ENCODE data around the gene TUBAL3. TPM values are rescaled to one million over a fixed set of nuclear protein-coding genes. Genes with fewer than 3 reads are reported as not detected.

TUBAL3 gene
- total RNA-seq, 1 donor from 2014 or later: 0.11 TPM

- DNase-seq (no peak), ATAC-seq (ENCODE audit: poor library complexity) (no peak)
- intact Hi-C loops (cut with DNase I): no loop called here
Observed at GRCh38 chr10:5360318-5360915, 44.2 kb downstream of the TUBAL3 start.

- intact Hi-C loops (cut with DNase I): no loop called here
- ATAC-seq (ENCODE audit: poor library complexity): no peak
- no peak for DNase-seq
Observed at GRCh38 chr10:5356302-5356763, 48.3 kb downstream of the TUBAL3 start.

GRCh38 chr10:5355594-5356301 lies 48.9 kb downstream of the TUBAL3 start:
- no peak for DNase-seq
- intact Hi-C loops (cut with DNase I): no loop called here
- no peak for ATAC-seq (ENCODE audit: poor library complexity)

- intact Hi-C loops (cut with DNase I): no loop called here
- ATAC-seq (ENCODE audit: poor library complexity) (no peak), DNase-seq (no peak)
Observed at GRCh38 chr10:5354068-5354467, 50.6 kb downstream of the TUBAL3 start.

GRCh38 chr10:5349362-5349761 lies 55.3 kb downstream of the TUBAL3 start:
- DNase-seq (no peak), ATAC-seq (ENCODE audit: poor library complexity) (no peak)
- intact Hi-C loops (cut with DNase I): no loop called here

GRCh38 chr10:5346881-5347280 lies 57.7 kb downstream of the TUBAL3 start:
- intact Hi-C loops (cut with DNase I): no loop called here
- no peak for ATAC-seq (ENCODE audit: poor library complexity)
- DNase-seq: no peak

- ATAC-seq (ENCODE audit: poor library complexity) (no peak), DNase-seq (no peak)
- intact Hi-C loops (cut with DNase I): no loop called here
Observed at GRCh38 chr10:5344746-5345145, 59.9 kb downstream of the TUBAL3 start.

GRCh38 chr10:5343979-5344378 lies 60.6 kb downstream of the TUBAL3 start:
- ATAC-seq (ENCODE audit: poor library complexity) (no peak), DNase-seq (no peak)
- intact Hi-C loops (cut with DNase I): no loop called here

GRCh38 chr10:5343561-5343960 lies 61.1 kb downstream of the TUBAL3 start:
- DNase-seq: no peak
- intact Hi-C loops (cut with DNase I): no loop called here
- no peak for ATAC-seq (ENCODE audit: poor library complexity)

Other genes starting within 250 kb of the TUBAL3 start
- gene AKR1C8, start 219.7 kb downstream of the TUBAL3 start, total RNA-seq: not detected
- gene AKR1C4, start 208.0 kb downstream of the TUBAL3 start, total RNA-seq: not detected
- not detected for gene UCN3, start 39.9 kb downstream of the TUBAL3 start, total RNA-seq
- gene NET1, start 7.7 kb upstream of the TUBAL3 start, total RNA-seq: 15.6 TPM
- gene CALML5, start 94.7 kb upstream of the TUBAL3 start, total RNA-seq: not detected
- gene CALML3, start 120.1 kb upstream of the TUBAL3 start, total RNA-seq: not detected